NCI-H510A treated with DMSO at 0.1 percent for 48 hours (cell line): ENCODE results near the gene ZNF234.
"Not testable (repeated sequence)": the region's sequence is repeated elsewhere in the genome, so short reads cannot be mapped to it uniquely, and the experiment has no call there.

Source experiments
- DNase-seq: peaks from one replicate; lab custom pipeline; 2025; lab: John Stamatoyannopoulos, UW

ZNF234 gene

GRCh38 chr19:44182145-44182544, 40.8 kb downstream of the ZNF234 start:
- no peak for DNase-seq

DNA sequence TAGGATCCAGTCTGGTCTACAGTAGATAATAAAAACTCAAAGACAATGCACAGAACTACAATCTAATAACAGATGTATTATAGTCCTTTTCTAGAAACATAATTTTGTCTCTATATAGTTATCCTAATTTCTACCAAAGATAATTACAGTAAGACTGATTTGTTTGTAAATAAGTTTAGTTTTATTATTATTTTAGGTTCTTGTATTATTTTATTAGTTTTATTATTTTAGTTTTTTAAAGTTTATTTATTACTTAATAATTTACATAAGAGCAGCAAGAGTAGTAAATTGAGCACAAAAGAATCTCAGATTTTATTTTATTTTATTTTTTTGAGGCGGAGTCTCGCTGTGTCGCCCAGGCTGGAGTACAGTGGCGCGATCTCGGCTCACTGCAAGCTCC, 48.7 kb downstream of the ZNF234 start:
- no peak for DNase-seq

DNA sequence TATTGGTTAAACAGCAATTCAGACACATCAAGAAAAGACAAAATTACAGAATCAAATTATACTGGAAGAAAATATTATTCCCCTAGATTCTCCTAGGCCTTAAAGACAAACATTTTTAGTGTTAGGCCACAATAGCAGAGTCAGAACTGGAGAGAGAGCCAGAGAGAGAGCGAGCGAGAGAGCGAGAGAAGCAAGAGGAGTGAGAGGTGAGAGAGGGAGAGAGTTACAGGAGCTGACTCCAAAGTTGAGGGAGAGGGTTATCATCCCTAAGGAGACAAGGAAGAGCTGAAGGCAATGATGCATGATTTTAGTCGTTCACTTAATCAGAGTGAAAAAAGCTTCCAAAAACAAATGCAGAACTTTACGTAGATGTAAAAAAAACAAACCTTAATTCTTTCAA, 50.8 kb downstream of the ZNF234 start:
- no peak for DNase-seq

DNA sequence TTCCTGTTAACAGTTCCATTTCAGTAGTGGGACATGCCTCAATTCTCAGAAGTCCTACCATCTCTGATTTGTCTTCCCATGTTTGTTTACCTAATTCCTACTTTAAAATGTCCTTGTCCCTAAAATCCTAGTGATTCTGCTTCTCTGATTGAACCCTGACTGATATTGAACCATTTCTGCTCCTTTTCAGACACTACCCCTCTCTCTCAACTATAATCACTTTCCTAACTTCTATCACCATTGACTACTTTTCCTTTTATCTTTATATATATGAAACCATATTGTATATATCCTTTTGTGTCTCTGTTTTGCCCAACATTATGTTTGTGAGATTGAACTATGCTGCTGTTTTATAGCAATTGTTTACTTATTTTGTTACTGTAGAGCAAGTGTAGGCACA, 55.4 kb downstream of the ZNF234 start:
- DNase-seq: no peak

GRCh38 chr19:44202470-44202869, 61.1 kb downstream of the ZNF234 start:
- no peak for DNase-seq

DNA sequence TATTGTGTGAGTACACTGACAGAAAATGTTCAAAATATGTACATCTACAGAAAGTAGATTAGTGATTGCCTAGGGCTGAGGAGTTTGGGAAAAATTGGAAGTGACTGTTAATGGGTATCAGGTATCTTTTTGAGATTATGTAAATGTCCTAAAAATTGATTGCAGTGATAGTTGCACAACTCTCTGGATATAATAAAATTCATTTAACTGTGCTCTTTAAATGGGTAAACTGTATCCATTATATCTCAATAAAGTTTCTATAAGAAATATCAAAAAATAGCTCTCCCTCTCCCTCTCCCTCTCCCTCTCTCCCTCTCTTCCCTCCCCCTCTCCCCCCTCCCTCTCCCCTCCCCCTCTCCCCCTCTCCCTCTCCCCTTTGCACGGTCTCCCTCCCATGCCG, 61.6 kb downstream of the ZNF234 start:
- DNase-seq: no peak

DNA sequence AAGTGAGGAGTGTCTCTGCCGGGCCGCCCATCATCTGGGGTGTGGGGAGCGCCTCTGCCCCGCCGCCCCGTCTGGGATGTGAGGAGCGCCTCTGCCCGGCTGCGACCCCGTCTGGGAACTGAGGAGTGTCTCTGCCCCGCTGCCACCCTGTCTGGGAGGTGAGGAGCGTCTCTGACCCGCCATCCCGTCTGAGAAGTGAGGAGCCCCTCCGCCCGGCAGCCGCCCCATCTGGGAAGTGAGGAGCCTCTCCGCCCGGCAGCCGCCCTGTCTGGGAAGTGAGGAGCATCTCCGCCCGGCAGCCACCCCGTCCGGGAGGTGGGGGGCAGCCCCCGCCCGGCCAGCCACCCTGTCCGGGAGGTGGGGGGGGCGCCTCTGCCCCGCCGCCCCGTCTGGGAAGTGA, 62.5 kb downstream of the ZNF234 start:
- DNase-seq: not testable (repeated sequence)

- no peak for DNase-seq
Observed at GRCh38 chr19:44204772-44205171, 63.4 kb downstream of the ZNF234 start.

- DNase-seq: peak; percentile 84
Observed at GRCh38 chr19:44207126-44207803, 65.9 kb downstream of the ZNF234 start.
